Testis (tissue), 3 donors: ENCODE data around the gene HBA2. TPM values are rescaled to one million over a fixed set of nuclear protein-coding genes. Genes with fewer than 3 reads are reported as not detected.

ENCODE experiments used
- DNase-seq: peaks from one replicate; pipeline ENCODE4 v3.0.0-alpha.2; 2019
- H3K27ac ChIP-seq, 2 donors: fragments of 200-600 bp; sonication (generic); one replicate each; pipeline ENCODE4 v1.5.1; 2019
- H3K27me3 ChIP-seq: fragments of 200-600 bp; sonication (generic); one replicate; pipeline ENCODE4 v1.5.1; 2019
- H3K36me3 ChIP-seq: fragments of 200-600 bp; sonication (generic); one replicate; pipeline ENCODE4 v1.5.1; 2017; ENCODE audit warnings: low read depth; ENCODE audit errors: missing control alignments
- H3K4me1 ChIP-seq: fragments of 200-600 bp; sonication (generic); one replicate; pipeline ENCODE4 v1.5.1; 2019
- H3K4me3 ChIP-seq, 2 donors: fragments of 200-600 bp; sonication (generic); one replicate each; pipeline ENCODE4 v1.5.1; 2017 to 2019
- H3K9me3 ChIP-seq: fragments of 200-600 bp; sonication (generic); one replicate; pipeline ENCODE4 v1.5.1; 2017
- POLR2A ChIP-seq: fragments of 450-650 bp; IDR thresholded peaks from one replicate; pipeline ENCODE4 v1.6.1; 2017; ENCODE audit warnings: antibody characterized with exemption, mild to moderate bottlenecking, moderate library complexity
- WGBS, 2 donors: methylation state at CpG; one replicate each; pipeline ENCODE4 v1.1.5; 2018; 5-methylcytosine and 5-hydroxymethylcytosine counted together
- intact Hi-C: fragments of 100-400 bp; cut with DNase I; formaldehyde crosslinking; loops from one replicate; pipeline ENCODE4 v1.15.1; 2023; ENCODE audit warnings: low total_unique reads
- polyA plus RNA-seq: library from polyadenylated mRNA; stranded (reverse); fragments of 350-450 nt; fragmentation: Illumina TruSeq; extraction: RNeasy Lipid Tissue Mini Kit (QIAGEN cat#74804); gene quantifications from one replicate; pipeline ENCODE4 v1.2.3, GENCODE V29; 2014; ENCODE audit warnings: low read depth, low replicate concordance; ENCODE audit not compliant: insufficient read depth
- total RNA-seq, 2 donors: library from RNA; depleted of rRNA; stranded (reverse); fragments of >200 nt; gene quantifications; one replicate each; pipeline ENCODE4 v1.2.3, GENCODE V29; 2016
- TF ChIP-seq, protein P1 (sequence below), 3 experiments: fragments of 450-650 bp in 2 of 3; fragments of 200-600 bp in 1 of 3; sonication (generic) in 1 of 3; IDR thresholded peaks; one replicate each; pipeline ENCODE4 v1.5.1; 2016 to 2019; ENCODE audit warnings: antibody characterized with exemption in 3 of 3, mild to moderate bottlenecking in 2 of 3, moderate library complexity in 1 of 3

Gene HBA2
- total and polyA plus RNA-seq, 3 donors from 2014 or later: 7.1 to 68.9 (median 27.4) TPM

DNA sequence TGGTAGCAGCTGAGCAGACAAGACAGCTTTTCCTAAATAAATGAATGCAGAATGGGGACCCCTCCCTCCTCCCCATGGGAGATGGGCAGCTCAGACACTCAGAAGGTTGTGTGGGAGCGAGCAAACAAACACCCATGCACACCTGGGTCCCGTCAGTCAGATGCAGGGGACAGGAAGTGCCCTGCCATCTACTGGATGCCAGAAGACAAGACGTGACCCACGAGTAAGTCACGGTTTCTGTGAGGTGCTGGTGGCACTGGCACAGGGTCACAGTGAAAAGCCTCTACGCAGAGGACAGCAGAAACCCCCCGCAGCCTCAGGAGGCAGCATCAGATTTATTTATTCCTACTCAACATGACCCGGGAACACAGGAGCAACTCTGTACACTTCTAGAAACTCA lies 16.0 kb downstream of the HBA2 start:
- no peak for DNase-seq
- intact Hi-C loops: no loop called here
- 77 to 83% methylated on average over 8 of the region's 8 CpGs for WGBS, 2 donors
- Histone ChIP-seq H3K4me1 (no peaks in the 10 kb centered on the region), H3K36me3 (no peaks in the 10 kb centered on the region), H3K27ac (no peak overlapping the region), H3K9me3 (no peaks in the 10 kb centered on the region), H3K27me3 (no peaks in the 10 kb centered on the region), H3K4me3 (no peak overlapping the region)
- TF ChIP-seq POLR2A: no peak
- TF ChIP-seq, protein P1, sequence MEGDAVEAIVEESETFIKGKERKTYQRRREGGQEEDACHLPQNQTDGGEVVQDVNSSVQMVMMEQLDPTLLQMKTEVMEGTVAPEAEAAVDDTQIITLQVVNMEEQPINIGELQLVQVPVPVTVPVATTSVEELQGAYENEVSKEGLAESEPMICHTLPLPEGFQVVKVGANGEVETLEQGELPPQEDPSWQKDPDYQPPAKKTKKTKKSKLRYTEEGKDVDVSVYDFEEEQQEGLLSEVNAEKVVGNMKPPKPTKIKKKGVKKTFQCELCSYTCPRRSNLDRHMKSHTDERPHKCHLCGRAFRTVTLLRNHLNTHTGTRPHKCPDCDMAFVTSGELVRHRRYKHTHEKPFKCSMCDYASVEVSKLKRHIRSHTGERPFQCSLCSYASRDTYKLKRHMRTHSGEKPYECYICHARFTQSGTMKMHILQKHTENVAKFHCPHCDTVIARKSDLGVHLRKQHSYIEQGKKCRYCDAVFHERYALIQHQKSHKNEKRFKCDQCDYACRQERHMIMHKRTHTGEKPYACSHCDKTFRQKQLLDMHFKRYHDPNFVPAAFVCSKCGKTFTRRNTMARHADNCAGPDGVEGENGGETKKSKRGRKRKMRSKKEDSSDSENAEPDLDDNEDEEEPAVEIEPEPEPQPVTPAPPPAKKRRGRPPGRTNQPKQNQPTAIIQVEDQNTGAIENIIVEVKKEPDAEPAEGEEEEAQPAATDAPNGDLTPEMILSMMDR (IDR thresholded peaks at IDR 0.05): no peak

DNA sequence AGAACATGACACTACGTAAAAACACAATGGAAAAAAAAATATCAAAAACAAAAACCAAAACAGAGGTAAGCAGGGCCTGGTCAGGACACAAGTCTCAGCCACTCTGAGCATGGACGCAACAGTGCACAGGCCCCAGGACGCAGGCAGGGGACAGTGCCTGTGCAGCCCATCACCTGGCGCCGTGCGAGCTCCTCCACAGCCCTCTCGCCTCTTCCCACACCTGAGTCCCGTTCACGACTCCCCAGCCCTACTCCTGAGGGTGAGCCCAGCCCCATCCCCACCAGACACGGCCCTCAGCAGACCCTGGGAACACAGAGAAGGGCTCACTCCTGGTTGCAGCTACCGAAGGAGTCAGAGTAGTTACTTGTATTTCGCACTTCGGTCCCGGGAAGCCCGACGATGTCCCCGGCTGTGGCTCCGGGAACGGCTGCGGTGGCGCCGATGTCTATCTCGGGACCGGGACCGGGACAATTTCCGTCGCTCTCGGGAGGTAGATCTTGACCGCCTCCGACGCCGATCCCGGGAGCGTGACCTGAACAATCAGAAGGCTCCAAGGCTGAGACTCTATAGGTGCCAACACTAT lies 17.0 kb downstream of the HBA2 start:
- Histone ChIP-seq H3K27ac (no peak overlapping the region), H3K36me3 (no peaks in the 10 kb centered on the region), H3K4me3 (no peak overlapping the region), H3K9me3 (no peaks in the 10 kb centered on the region), H3K27me3 (no peaks in the 10 kb centered on the region), H3K4me1 (no peaks in the 10 kb centered on the region)
- WGBS, 2 donors: 90 to 94% methylated on average over 20 to 34 of the region's 34 CpGs
- no peak for DNase-seq
- no peak for TF ChIP-seq POLR2A
- TF ChIP-seq, protein P1 (IDR thresholded peaks at IDR 0.05): no peak
- intact Hi-C loops: no loop called here

DNA sequence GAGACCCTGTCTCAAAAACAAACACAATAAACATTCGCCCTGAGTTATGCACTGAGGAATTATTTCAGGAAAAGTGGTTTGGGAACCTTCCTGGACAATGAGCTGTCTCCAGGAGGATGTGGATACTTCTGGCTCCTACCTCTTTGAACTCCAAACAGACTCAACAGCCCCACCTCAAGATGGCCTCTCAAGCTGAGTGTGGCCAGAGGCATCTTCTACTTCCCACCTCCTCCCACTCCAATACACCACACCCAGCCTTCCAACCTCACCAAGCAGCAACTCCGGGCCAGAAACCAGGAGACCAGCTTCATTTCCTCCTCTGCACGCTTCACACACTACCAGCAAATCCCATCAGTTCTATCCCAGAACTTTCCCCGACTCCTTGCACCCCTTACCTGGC lies 19.2 kb downstream of the HBA2 start:
- Histone ChIP-seq H3K9me3 (no peaks in the 10 kb centered on the region), H3K27ac (no peak overlapping the region), H3K4me1 (no peaks in the 10 kb centered on the region), H3K36me3 (no peaks in the 10 kb centered on the region), H3K4me3 (no peak overlapping the region), H3K27me3 (no peaks in the 10 kb centered on the region)
- intact Hi-C loops: no loop called here
- TF ChIP-seq, protein P1 (IDR thresholded peaks at IDR 0.05): no peak
- TF ChIP-seq POLR2A: no peak
- no peak for DNase-seq
- 89 to 90% methylated on average over 4 of the region's 4 CpGs for WGBS, 2 donors

DNA sequence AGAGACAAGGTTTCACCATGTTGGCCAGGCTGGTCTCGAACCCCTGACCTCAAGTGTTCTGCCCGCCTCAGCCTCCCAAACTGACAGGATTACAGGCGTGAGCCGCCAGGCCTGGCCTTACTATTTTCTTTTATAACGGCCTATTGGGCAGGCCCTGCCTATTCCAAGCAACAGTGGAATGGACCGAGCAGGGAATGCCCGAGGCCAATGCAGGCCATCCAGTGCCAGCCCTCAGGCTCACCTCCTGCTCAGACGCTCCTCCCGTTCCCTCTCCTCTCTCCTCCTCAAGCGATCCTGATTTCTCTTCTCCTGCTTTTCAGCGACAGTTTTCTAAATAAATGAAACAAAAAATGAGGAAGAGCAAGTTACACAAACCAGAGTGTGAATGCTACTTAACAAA lies 20.0 kb downstream of the HBA2 start:
- intact Hi-C loops: no loop called here
- no peak overlapping the region for H3K27ac ChIP-seq
- no peaks in the 10 kb centered on the region for H3K4me1 ChIP-seq
- no peaks in the 10 kb centered on the region for H3K36me3 ChIP-seq
- TF ChIP-seq POLR2A: no peak
- TF ChIP-seq, protein P1 (IDR thresholded peaks at IDR 0.05): no peak
- no peak overlapping the region for H3K4me3 ChIP-seq
- 88 to 94% methylated on average over 11 of the region's 11 CpGs for WGBS, 2 donors
- DNase-seq: no peak
- no peaks in the 10 kb centered on the region for H3K27me3 ChIP-seq
- no peaks in the 10 kb centered on the region for H3K9me3 ChIP-seq

DNA sequence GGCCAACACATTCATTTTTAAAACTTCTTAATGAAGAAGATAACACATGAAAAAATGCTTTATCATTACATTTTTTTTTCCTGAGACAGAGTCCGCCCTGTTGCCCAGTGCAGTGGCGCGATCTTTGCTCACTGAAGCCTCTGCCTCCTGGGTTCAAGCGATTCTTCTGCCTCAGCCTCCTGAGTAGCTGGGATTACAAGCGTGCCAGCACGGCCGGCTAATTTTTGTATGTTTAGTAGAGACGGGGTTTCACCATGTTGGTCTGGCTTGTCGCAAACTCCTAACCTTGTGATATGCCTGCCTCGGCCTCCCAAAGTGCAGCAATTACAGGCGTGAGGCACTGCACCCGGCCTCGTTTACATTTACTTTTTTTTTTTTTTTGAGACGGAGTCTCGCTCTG lies 20.8 kb downstream of the HBA2 start:
- DNase-seq: no peak
- Histone ChIP-seq H3K4me1 (no peaks in the 10 kb centered on the region), H3K27ac (no peak overlapping the region), H3K9me3 (no peaks in the 10 kb centered on the region), H3K4me3 (no peak overlapping the region), H3K36me3 (no peaks in the 10 kb centered on the region), H3K27me3 (no peaks in the 10 kb centered on the region)
- TF ChIP-seq, protein P1 (IDR thresholded peaks at IDR 0.05): no peak
- 94 to 97% methylated on average over 14 to 15 of the region's 15 CpGs for WGBS, 2 donors
- intact Hi-C loops: no loop called here
